NAMALWA (cell line): Measurements from ENCODE around the gene TWNK.
"Not testable (repeated sequence)": the region's sequence is repeated elsewhere in the genome, so short reads cannot be mapped to it uniquely, and the experiment has no call there.

Source experiments
- DNase-seq: peaks from one replicate; pipeline ENCODE4 v3.0.0-alpha.2; 2015; ENCODE audit warnings: low spot score

Gene TWNK

DNA sequence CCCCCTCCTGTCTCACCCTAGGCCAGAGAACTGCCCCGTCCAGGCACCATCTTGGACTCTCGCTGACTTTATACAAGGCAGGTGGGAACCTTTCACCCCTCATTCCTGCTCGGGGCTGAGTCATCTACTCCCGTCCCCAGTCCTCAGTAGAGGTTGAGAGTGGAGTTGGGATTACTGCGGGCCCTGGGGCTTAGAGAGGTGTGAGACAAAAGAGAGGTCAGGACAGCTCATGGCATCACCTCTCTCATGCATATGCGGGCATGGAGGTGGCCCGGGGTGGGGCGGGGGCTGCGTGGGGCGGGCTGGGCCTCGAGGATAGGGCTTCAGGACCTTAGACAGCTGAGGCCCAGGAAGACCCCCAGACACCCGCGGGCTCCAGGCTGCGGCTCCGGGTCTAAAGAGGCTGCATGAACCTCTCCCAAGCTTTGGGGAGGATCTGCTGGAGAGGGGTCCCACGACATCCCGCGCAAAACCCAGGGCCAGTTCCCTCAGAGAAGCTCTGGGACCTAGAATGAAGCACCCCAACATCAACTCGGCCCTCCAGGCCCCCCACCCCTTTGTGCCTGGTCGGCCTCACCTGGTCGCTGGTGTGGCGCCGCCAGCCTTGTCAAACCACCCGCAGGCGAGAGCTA, 43.3 kb downstream of the TWNK start:
- no peak for DNase-seq

DNA sequence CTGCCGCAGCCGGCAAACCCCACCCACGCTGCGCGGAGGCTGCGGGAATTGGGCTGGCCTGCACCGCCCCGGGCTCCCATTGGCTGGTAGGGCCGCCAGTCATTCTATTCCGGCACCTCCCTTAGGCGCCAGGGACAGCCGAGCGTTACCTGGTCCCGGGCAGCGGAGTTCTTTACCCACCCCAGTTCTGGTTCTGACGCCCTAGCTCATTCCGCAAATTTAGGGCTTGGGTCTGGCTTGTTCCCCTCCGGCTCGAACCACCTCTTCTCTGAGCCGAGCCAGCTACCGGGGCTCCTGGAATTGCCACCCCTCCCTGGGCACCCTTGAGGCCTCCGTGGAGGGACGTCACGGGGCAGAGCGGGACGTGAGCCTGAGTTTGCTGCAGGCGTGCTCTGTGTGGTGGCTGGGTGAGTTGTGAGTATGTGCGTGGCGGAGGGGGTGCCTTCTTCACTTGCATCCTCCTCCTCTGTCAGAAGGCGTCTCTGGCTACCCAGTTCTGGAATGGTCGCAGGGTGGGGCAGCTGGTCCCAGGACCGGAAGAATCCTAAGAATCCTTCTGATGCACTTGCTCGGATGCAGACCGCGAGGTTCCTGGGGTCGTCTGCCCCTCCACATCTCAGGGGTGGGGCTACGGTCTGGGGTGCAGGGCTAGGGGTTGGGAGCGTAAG, 43.9 kb downstream of the TWNK start, which contains the start of the genes PDZD7 and SFXN3:
TSS of gene PDZD7 (minus strand) at position 2 of the 668 bp plus-strand sequence. CDS start 910 bp downstream, outside the sequence.
TSS of gene SFXN3 (plus strand) at position 107 of the 668 bp plus-strand sequence. CDS start 3,461 bp downstream, outside the sequence.
- DNase-seq: peak; percentile 92

DNA sequence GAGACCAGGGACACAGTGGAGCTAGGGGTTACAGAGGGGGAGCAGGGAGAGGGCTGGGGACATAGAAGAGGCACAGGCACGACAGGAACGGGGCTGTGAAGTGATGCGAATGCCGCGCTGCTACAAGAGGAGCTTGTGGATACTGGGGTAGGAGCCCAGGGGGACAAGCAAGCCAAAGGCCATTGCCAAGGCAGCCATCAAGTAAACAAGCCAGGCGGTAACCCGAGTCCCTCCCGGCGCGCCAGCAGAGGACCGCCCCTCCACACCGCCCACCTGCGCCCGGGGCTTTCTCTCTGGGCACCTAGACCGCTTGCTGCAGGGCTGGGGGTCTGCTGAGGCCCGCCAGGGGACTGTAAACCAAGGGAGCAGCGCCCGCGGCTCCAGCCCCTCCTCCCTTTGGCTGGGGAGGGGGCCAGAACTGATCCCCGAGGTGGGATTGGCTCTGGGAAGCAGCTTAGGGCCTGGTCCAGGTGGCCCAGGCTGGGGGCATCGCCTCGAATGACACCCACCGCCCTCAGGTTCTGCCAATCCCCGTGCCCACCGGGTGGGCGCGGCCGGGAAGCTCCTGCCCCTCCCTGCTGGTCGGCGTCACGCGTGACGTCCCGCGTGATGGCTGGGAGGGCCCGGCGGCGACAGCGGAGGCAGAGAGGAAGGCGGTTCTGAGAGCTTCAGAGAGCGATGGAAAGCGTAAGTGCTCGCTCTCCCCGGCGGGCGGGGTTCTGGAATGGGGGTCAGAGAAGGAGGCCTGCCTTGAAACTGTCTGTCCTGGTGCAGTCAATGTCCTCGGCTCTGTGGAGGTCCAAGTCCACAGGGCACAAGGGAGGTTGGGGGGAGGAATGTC, 44.7 kb downstream of the TWNK start:
- DNase-seq: no peak

DNA sequence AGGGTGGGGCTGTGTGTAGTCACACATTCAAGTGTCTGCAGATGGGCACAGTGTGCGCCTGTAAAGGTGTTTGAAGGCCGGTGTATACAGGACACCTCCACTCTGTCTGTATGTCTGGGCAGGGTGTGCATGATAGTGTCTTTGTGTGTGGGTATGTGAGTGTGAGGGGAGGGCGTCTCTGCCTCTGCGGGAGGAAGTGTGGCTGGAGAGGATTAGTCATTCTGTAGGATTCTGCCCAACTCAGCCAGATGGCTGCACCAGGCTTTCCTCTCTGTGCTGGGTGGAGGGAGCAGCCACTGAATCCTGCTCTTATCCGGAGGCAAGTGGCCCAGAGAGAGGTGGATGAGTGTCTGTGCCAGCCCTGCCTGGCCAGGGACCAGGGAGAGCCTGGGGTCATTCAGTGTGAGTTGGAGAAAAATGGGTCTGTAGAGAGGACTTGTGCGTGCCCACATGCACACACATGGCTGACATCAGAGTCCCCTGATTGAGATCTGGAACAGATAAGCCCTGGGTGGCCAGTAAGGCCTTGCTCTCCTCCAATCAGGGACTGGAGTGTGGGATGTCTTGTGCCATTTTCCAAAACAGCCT, 45.4 kb downstream of the TWNK start:
- DNase-seq: no peak

DNA sequence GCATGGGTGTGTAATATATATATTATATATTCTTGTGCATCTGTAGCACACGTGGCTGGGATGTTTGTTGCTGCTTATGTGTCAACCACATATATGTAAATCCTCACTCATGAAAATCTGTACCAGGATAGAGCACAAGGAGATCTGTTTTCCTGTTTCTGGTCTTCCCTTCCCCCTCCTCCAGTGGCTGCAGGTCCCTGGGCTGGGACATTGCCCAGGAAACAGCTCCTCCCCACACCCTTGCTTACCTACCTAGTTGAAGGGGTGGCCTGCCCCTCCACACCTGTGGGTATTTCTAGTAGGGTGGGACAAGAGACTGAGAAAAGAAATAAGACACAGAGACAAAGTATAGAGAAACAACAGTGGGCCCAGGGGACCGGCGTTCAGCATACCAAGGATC, 45.9 kb downstream of the TWNK start:
- DNase-seq: no peak

GRCh38 chr10:101034404-101034803, 47.1 kb downstream of the TWNK start:
- not testable (repeated sequence) for DNase-seq

DNA sequence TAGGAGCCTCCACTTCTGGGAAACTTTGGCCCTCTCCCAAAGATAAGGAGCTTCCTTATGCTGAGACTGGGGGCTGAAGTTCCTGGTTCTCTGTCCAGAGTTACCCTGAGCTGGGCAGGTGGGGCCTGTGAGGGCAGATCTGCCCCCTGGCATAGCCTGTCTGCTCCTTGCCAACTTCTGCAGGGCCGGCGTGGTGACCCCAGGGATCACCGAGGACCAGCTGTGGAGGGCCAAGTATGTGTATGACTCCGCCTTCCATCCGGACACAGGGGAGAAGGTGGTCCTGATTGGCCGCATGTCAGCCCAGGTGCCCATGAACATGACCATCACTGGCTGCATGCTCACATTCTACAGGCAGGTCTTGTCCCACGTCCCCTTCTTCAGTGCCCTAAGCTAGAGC, 48.0 kb downstream of the TWNK start:
- DNase-seq: no peak

DNA sequence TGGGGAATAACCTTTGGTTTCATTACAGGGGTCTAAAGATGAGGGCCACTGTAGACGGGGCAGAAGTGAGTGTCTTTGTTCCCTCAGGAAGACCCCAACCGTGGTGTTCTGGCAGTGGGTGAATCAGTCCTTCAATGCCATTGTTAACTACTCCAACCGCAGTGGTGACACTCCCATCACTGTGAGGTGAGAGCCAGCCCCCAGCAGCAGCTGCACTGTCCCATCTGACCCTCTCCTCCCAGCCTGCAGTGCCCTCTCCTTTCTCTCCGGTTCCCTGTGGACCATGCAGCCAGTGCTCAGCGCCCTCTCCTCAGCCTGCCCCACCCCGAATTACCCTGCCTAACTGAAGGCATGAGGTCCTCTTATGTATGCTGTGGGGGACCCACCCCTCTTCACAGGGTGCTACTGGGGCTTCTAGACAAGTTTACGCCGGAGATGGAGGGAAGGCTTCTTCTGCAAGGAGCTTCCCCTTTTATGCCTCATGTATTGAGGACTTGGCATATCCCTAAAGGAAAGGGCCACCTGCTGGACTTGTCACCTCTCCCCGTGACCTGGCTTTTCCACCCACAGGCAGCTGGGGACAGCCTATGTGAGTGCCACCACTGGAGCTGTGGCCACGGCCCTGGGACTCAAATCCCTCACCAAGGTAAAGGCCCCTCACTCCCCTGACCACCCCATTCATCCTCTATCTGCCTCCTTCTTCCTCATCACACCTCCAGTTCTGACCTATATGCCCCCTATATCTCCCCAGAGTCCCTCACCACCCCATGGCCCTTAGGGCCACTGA, 48.8 kb downstream of the TWNK start:
- no peak for DNase-seq

DNA sequence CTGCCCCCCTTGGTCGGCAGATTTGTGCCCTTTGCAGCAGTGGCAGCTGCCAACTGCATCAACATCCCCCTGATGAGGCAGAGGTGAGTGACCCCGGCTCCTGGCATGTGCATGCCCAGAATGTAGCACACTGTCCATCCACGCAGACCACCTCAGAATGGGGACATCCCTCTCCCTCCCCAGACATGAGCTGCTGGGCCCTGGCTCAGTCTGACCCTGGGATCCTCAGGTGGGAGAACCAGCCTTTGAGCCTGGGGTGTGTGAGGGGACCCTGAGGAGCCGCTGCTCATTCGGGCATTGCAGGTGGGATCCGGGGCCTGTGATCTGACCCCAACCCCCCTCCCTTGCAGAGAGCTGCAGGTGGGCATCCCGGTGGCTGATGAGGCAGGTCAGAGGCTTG, 49.4 kb downstream of the TWNK start:
- DNase-seq: no peak

- DNase-seq: no peak
These were observed 51.1 kb downstream of the TWNK start for GRCh38 chr10:101038484-101038883.

DNA sequence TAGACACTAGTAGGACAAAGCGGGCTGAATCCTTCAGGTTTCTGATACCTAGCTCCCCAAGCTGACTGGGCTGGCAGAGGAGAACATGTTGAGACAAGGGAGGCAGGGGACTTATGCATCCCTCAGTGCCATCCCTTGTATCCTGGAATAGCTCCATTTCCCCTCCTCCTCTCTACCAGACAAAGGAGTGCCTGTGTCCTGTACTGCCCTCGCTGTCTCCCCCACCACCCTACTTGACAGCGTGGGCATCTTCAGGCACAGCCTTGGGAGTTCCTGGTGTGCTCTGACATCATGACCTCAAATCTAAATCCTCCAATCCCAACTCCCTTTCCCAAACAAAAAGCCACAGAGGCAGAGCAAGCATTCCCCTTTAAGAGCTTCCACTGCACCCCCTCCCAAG, 52.7 kb downstream of the TWNK start:
- no peak for DNase-seq

DNA sequence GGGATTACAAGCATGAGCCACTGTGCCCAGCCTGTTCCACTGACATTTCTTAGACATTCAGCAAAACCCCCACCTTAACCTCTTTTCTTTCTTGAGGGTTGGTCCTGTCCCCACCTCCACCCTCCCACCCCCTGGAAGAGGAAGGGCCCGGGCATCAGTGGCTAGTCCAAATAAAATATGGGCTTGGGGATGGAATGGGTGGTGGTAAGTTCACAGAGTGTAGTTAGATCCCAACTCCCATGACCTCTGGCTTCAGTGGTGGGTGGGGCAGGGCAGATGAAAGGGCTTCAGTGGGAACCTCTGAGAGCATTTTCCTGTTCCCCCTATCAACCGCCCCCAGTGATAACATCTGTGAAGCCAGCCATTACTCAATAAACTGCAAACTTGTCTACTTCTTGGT, 53.5 kb downstream of the TWNK start:
- DNase-seq: no peak

DNA sequence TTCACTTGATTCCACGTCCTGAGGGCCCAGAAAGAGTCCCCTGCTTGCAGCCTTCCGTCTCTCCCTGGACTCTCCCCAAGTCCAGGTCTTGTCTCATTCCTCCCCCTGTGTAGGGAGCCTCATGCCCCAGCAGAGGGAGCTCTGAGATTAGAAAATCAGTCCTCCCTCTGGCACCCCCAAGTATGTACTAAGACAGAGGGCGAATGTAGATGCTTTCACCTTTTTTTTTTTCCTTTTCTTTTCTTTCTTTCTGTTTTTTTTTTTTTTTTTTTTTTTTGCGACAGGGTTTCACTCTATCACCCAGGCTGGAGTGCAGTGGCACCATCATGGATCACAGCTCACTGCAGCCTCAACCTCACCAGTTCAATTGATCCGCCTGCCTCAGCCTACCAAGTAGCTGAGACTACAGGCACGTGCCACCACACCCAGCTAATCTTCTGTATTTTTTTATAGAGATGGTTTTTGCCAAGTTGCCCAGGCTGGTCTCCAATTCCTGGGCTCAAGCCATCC, 54.0 kb downstream of the TWNK start:
- DNase-seq: peak; percentile 91

DNA sequence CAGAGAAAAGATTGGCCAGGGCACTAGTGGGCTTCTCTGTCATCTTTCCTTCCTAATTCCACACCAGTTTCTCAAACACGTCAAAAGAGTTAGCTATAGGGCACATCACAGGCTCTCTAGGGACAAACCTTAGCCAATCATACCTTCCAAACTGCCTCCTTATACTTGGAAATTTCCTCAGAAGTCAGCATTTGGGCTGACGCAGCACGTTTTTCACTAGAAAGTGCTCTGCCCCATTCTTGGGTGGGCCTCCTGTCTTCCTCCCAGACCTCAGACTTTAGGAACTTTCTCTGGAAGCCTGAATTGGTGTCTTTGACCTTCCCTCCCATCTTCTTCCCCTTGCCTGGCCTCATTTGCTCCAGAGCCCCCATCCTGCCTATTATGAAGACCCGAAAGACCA, 54.8 kb downstream of the TWNK start:
- DNase-seq: no peak

DNA sequence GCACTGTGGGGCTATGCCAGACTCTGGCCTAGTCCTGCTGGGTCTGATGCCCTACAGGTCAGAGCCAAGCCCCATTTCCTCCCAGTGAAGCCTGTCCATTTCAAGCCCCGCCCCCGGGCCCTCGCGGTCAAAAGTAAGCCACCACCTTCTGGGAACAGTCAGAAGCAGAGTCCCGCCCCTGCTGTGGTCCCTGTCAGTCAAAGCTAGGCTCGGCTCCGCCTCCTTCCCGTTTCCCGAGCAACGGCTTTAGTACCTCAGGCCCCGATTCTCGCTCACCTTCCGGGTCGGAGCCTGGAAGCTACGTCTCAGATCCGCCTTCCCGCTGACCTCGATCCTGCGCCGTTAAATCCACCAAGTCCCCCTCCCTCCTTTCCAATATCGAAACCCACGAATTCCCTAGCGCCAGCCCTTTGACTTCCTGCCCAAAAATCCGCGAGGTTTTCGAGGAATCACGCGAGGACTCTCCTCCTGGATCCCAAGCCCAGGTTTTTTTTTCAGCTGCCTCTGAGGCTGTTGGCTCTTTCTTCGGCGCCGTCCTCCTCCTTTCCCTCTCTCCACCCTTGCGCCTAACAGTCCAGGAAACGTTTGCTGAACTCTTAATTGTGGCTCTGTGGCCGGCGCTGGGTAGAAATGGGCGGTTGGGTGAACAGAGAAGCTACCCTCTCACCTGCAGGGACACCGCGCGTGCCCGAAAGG, 55.5 kb downstream of the TWNK start:
- DNase-seq: peak; percentile 93

DNA sequence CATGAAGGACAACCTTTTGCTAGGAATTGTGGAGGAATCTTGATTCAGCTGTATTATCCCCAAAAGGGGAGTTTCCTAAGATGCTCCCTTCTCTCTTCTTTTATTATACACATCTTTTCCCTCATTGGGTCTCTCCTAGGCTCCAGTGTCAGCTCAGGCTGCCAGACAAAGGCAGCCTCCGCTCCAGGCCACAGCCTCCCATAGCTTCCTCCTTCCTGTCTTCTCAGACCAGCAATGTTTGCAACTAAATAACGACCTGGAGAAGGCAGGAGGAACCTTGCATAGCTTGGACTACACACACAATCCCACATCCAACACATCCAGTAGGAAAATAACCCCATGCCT, 56.0 kb downstream of the TWNK start:
- no peak for DNase-seq
